ENCODE measurements around the gene GABBR2.

DNA sequence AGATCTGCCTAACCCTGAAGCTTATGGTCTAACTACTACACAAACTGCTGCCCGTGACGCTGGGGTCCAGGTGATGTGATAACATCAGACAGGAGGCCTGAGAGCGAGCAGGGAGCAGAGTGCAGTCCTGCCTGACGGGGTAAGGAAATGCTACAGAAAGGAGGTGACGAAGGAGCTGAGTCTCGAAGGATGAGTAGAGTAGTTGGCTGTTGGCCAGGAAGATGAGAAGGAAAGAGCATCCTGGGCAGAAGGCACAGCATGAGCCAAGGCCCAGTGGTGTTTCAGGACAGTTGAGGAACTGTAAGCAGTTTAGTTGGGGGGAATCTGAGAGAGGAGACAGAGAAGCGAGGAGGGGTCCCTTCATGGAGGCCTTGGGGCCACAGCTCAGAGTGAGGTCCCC lies 317.3 kb downstream of the GABBR2 start:
- TF ChIP-seq EZH2 (IDR thresholded peaks at IDR 0.05; ENCODE audit: low read depth) (no peak), CTCF (conservative IDR thresholded peaks at IDR 0.05) (no peak)
